ENCODE results near the gene EFCAB10.
A peak's percentile ranks its signal among the peaks of the same experiment; 100 is the strongest.
"Not testable (repeated sequence)": the region's sequence is repeated elsewhere in the genome, so short reads cannot be mapped to it uniquely, and the experiment has no call there.

EFCAB10 gene

GRCh38 chr7:105531792-105532671, 49.3 kb downstream of the EFCAB10 start, which contains the start of gene RINT1:
Gene RINT1 (plus strand): TSS chr7:105532201. CDS start chr7:105532316, 115 bp downstream.
- H3K27me3 Mint-ChIP-seq (ENCODE audit: low read depth) = no peaks in the 10 kb centered on the region
- H3K4me1 Mint-ChIP-seq (ENCODE audit: low read depth) = peaks cover 21% of the 10 kb centered on the region
- peak; percentile 91 for DNase-seq (ENCODE audit: low spot score)
- H3K36me3 Mint-ChIP-seq (ENCODE audit: low read depth) = peaks cover 5% of the 10 kb centered on the region
- H3K27ac Mint-ChIP-seq = peak within 1 kb of the TSS; percentile 91
- H3K9me3 Mint-ChIP-seq = no peaks in the 10 kb centered on the region
- peak within 1 kb of the TSS; percentile 84 for H3K4me3 Mint-ChIP-seq

GRCh38 chr7:105530546-105530945, 50.7 kb downstream of the EFCAB10 start:
- Mint-ChIP-seq H3K27ac (no peak overlapping the region), H3K4me3 (peak overlapping the region; percentile 39), H3K27me3 (ENCODE audit: low read depth) (no peaks in the 10 kb centered on the region), H3K36me3 (ENCODE audit: low read depth) (no peaks in the 10 kb centered on the region), H3K4me1 (ENCODE audit: low read depth) (peaks cover 18% of the 10 kb centered on the region), H3K9me3 (no peaks in the 10 kb centered on the region)
- no peak for DNase-seq (ENCODE audit: low spot score)

GRCh38 chr7:105530126-105530525, 51.2 kb downstream of the EFCAB10 start:
- Mint-ChIP-seq H3K4me3 (peak overlapping the region; percentile 39), H3K27me3 (ENCODE audit: low read depth) (no peaks in the 10 kb centered on the region), H3K27ac (no peak overlapping the region), H3K36me3 (ENCODE audit: low read depth) (no peaks in the 10 kb centered on the region), H3K4me1 (ENCODE audit: low read depth) (peaks cover 18% of the 10 kb centered on the region), H3K9me3 (no peaks in the 10 kb centered on the region)
- DNase-seq (ENCODE audit: low spot score) = no peak

- not testable (repeated sequence) for H3K9me3 Mint-ChIP-seq; H3K4me3 Mint-ChIP-seq; DNase-seq (ENCODE audit: low spot score); H3K4me1 Mint-ChIP-seq (ENCODE audit: low read depth); H3K36me3 Mint-ChIP-seq (ENCODE audit: low read depth); H3K27ac Mint-ChIP-seq; H3K27me3 Mint-ChIP-seq (ENCODE audit: low read depth)
Measured at GRCh38 chr7:105527737-105528136, 53.6 kb downstream of the EFCAB10 start.

GRCh38 chr7:105524840-105525239, 56.5 kb downstream of the EFCAB10 start:
- Mint-ChIP-seq H3K27ac (no peak overlapping the region), H3K27me3 (ENCODE audit: low read depth) (no peaks in the 10 kb centered on the region), H3K4me3 (no peak overlapping the region), H3K9me3 (no peaks in the 10 kb centered on the region), H3K36me3 (ENCODE audit: low read depth) (peaks cover under 1% of the 10 kb centered on the region), H3K4me1 (ENCODE audit: low read depth) (peaks cover 8% of the 10 kb centered on the region)
- DNase-seq (ENCODE audit: low spot score) = no peak

GRCh38 chr7:105524423-105524822, 56.9 kb downstream of the EFCAB10 start:
- H3K4me1 Mint-ChIP-seq (ENCODE audit: low read depth); DNase-seq (ENCODE audit: low spot score); H3K27ac Mint-ChIP-seq; H3K27me3 Mint-ChIP-seq (ENCODE audit: low read depth); H3K9me3 Mint-ChIP-seq; H3K36me3 Mint-ChIP-seq (ENCODE audit: low read depth); H3K4me3 Mint-ChIP-seq: not testable (repeated sequence)

- peak; percentile 80 for DNase-seq (ENCODE audit: low spot score)
- Mint-ChIP-seq H3K27me3 (ENCODE audit: low read depth) (no peaks in the 10 kb centered on the region), H3K27ac (peak within 1 kb of the TSS; percentile 98), H3K36me3 (ENCODE audit: low read depth) (peaks cover 9% of the 10 kb centered on the region), H3K9me3 (no peaks in the 10 kb centered on the region), H3K4me3 (peak within 1 kb of the TSS; percentile 97), H3K4me1 (ENCODE audit: low read depth) (peaks cover 10% of the 10 kb centered on the region)
Measured at GRCh38 chr7:105521717-105522463, 59.4 kb downstream of the EFCAB10 start, which contains the start of gene PUS7. Gene PUS7 (minus strand): TSS chr7:105522271. CDS start chr7:105508512, 13,759 bp downstream.

GRCh38 chr7:105521027-105521716, 60.1 kb downstream of the EFCAB10 start:
- no peaks in the 10 kb centered on the region for H3K27me3 Mint-ChIP-seq (ENCODE audit: low read depth)
- peak; percentile 47 for DNase-seq (ENCODE audit: low spot score)
- peak overlapping the region; percentile 97 for H3K4me3 Mint-ChIP-seq

GRCh38 chr7:105520620-105521019, 60.7 kb downstream of the EFCAB10 start:
- H3K27ac Mint-ChIP-seq, H3K9me3 Mint-ChIP-seq: not testable (repeated sequence)

More at GRCh38 chr7:105521027-105521716, 60.1 kb downstream of the EFCAB10 start:
- Mint-ChIP-seq H3K27ac (peak overlapping the region; percentile 98), H3K36me3 (ENCODE audit: low read depth) (peaks cover 9% of the 10 kb centered on the region), H3K4me1 (ENCODE audit: low read depth) (peaks cover 10% of the 10 kb centered on the region), H3K9me3 (no peaks in the 10 kb centered on the region)

GRCh38 chr7:105519353-105519752, 61.9 kb downstream of the EFCAB10 start:
- DNase-seq (ENCODE audit: low spot score) = no peak
- H3K4me3 Mint-ChIP-seq = peak overlapping the region; percentile 54
- H3K27ac Mint-ChIP-seq = peak overlapping the region; percentile 10
- H3K4me1 Mint-ChIP-seq (ENCODE audit: low read depth) = peaks cover 15% of the 10 kb centered on the region
- H3K9me3 Mint-ChIP-seq = no peaks in the 10 kb centered on the region
- peaks cover 9% of the 10 kb centered on the region for H3K36me3 Mint-ChIP-seq (ENCODE audit: low read depth)
- no peaks in the 10 kb centered on the region for H3K27me3 Mint-ChIP-seq (ENCODE audit: low read depth)

More at GRCh38 chr7:105520620-105521019, 60.7 kb downstream of the EFCAB10 start:
- H3K4me1 Mint-ChIP-seq (ENCODE audit: low read depth); DNase-seq (ENCODE audit: low spot score); H3K36me3 Mint-ChIP-seq (ENCODE audit: low read depth); H3K27me3 Mint-ChIP-seq (ENCODE audit: low read depth); H3K4me3 Mint-ChIP-seq: not testable (repeated sequence)

GRCh38 chr7:105515610-105516009, 65.7 kb downstream of the EFCAB10 start:
- H3K36me3 Mint-ChIP-seq (ENCODE audit: low read depth) = peaks cover 12% of the 10 kb centered on the region

More at GRCh38 chr7:105515610-105516009, 65.7 kb downstream of the EFCAB10 start:
- DNase-seq (ENCODE audit: low spot score); H3K27ac Mint-ChIP-seq; H3K9me3 Mint-ChIP-seq; H3K27me3 Mint-ChIP-seq (ENCODE audit: low read depth); H3K4me3 Mint-ChIP-seq: not testable (repeated sequence)
- peaks cover 22% of the 10 kb centered on the region for H3K4me1 Mint-ChIP-seq (ENCODE audit: low read depth)

All from T-helper 2 cell treated with Interferon-gamma antibody and Interleukin-4, amounts not matched to agents 5 μg/mL and 100 μg/mL, for 36 hours (primary cell).